ENCODE results near the gene OR52E6. TPM values are rescaled to one million over a fixed set of nuclear protein-coding genes. Genes with fewer than 3 reads are reported as not detected.

The OR52E6 gene
- total and polyA plus RNA-seq, 4 donors, result not detected

- peaks cover 0 to 2% (median 0%) of the 10 kb centered on the region in 4 donors for H3K9me3 ChIP-seq (ENCODE audit: control insufficient read depth in 4 of 4, low read length in 3 of 4)
- H3K4me3 ChIP-seq (ENCODE audit: low read depth in 1 of 3, low read length in 3 of 3), result no peak overlapping the region
- TF ChIP-seq TAF1 (conservative IDR thresholded peaks at IDR 0.05), result no peak
- no peak for TF ChIP-seq GABPA (IDR thresholded peaks at IDR 0.05 in 1 of 2, conservative IDR thresholded peaks at IDR 0.05 in 1 of 2)
- TF ChIP-seq RAD21 (IDR thresholded peaks at IDR 0.05), result no peak
- TF ChIP-seq SP1 (IDR thresholded peaks at IDR 0.05), result no peak
- TF ChIP-seq NR2F2 (IDR thresholded peaks at IDR 0.05), result no peak
- TF ChIP-seq MAX (IDR thresholded peaks at IDR 0.05), result no peak
- TF ChIP-seq REST (IDR thresholded peaks at IDR 0.05), result no peak
- no peak for TF ChIP-seq FOXA2 (IDR thresholded peaks at IDR 0.05)
- TF ChIP-seq ZBTB33 (IDR thresholded peaks at IDR 0.05), result no peak
- no peak for TF ChIP-seq EGR1 (IDR thresholded peaks at IDR 0.05; ENCODE audit: low read depth in 2 of 2)
- no peak for TF ChIP-seq CTCF (IDR thresholded peaks at IDR 0.05; ENCODE audit: low read depth, low read length, missing input control)
- TF ChIP-seq YY1 (IDR thresholded peaks at IDR 0.05), result no peak
- no peak for TF ChIP-seq JUND (IDR thresholded peaks at IDR 0.05)
- TF ChIP-seq RXRA (IDR thresholded peaks at IDR 0.05), result no peak
- TF ChIP-seq FOXA1 (IDR thresholded peaks at IDR 0.05), result no peak
- TF ChIP-seq HNF4A (conservative IDR thresholded peaks at IDR 0.05), result no peak
- TF ChIP-seq ATF3 (IDR thresholded peaks at IDR 0.05), result no peak
- 91% methylated on average over 5 of the region's 5 CpGs for WGBS
- H3K36me3 ChIP-seq (ENCODE audit: control insufficient read depth in 4 of 4, insufficient read depth in 3 of 4, low read depth in 1 of 4, low read length in 3 of 4), result no peaks in the 10 kb centered on the region
- H3K27me3 ChIP-seq (ENCODE audit: control insufficient read depth in 4 of 4, insufficient read depth in 4 of 4, low read length in 3 of 4), result no peaks in the 10 kb centered on the region
- no peak for DNase-seq (ENCODE audit: low spot score)
- H3K27ac ChIP-seq (ENCODE audit: low read depth in 1 of 2, low read length in 2 of 2), result no peak overlapping the region
- no peak overlapping the region for H3K9ac ChIP-seq (ENCODE audit: low read depth in 1 of 2, low read length in 2 of 2)
- peaks cover 0 to 9% (median 6%) of the 10 kb centered on the region in 4 donors for H3K4me1 ChIP-seq (ENCODE audit: control insufficient read depth in 4 of 4, insufficient read depth in 4 of 4, low read length in 3 of 4)
These were observed 37.7 kb downstream of the OR52E6 start for GRCh38 chr11:5803982-5804381.
